Stimulated activated CD4-positive, alpha-beta T cell treated with anti-CD3 and anti-CD28 coated beads, Interleukin-4, amount 100 ng/mL, for 4 hours (primary cell): ENCODE results near the gene SRRD.

ENCODE experiments used
- DNase-seq, 2 experiments: peaks; one replicate each; pipeline ENCODE4 v3.0.0-alpha.2; 2020

SRRD gene

GRCh38 chr22:26453812-26454500, 29.7 kb upstream of the SRRD start:
- no peak for DNase-seq

GRCh38 chr22:26457661-26458272, 25.9 kb upstream of the SRRD start:
- no peak for DNase-seq

GRCh38 chr22:26460202-26460601, 23.5 kb upstream of the SRRD start:
- no peak for DNase-seq

- peak; percentile 7 to 55 for DNase-seq
Measured at GRCh38 chr22:26461188-26461810, 22.4 kb upstream of the SRRD start.

GRCh38 chr22:26462051-26462450, 21.6 kb upstream of the SRRD start:
- DNase-seq: no peak

GRCh38 chr22:26462641-26463040, 21.0 kb upstream of the SRRD start:
- no peak for DNase-seq

GRCh38 chr22:26463101-26463661, 20.5 kb upstream of the SRRD start:
- DNase-seq: no peak

- no peak for DNase-seq
Measured at GRCh38 chr22:26463688-26464087, 20.0 kb upstream of the SRRD start.

- no peak for DNase-seq
Measured at GRCh38 chr22:26464312-26464711, 19.4 kb upstream of the SRRD start.

- DNase-seq: no peak
Measured at GRCh38 chr22:26466196-26466595, 17.5 kb upstream of the SRRD start.

GRCh38 chr22:26470807-26471206, 12.9 kb upstream of the SRRD start:
- DNase-seq: no peak

- no peak for DNase-seq
Measured at GRCh38 chr22:26471522-26471921, 12.2 kb upstream of the SRRD start.

GRCh38 chr22:26474682-26475081, 9.0 kb upstream of the SRRD start:
- DNase-seq: no peak

GRCh38 chr22:26476705-26477340, 6.9 kb upstream of the SRRD start:
- no peak for DNase-seq

- DNase-seq: no peak
Measured at GRCh38 chr22:26477341-26477731, 6.3 kb upstream of the SRRD start.

GRCh38 chr22:26479043-26479791, 4.5 kb upstream of the SRRD start:
- DNase-seq: no peak

- DNase-seq: no peak
Measured at GRCh38 chr22:26479792-26480610, 3.7 kb upstream of the SRRD start.

- no peak for DNase-seq
Measured at GRCh38 chr22:26480611-26480932, 3.1 kb upstream of the SRRD start.

- DNase-seq: no peak
Measured at GRCh38 chr22:26481112-26481693, 2.5 kb upstream of the SRRD start.

GRCh38 chr22:26481694-26482093, 2.0 kb upstream of the SRRD start:
- DNase-seq: no peak

- DNase-seq: no peak
Measured at GRCh38 chr22:26482161-26482560, 1.5 kb upstream of the SRRD start.

GRCh38 chr22:26483043-26483438, 636 bp upstream of the SRRD start:
- DNase-seq: no peak
